ENCODE results near the gene CTBP2.
A peak's percentile ranks its signal among the peaks of the same experiment; 100 is the strongest.

The CTBP2 gene

GRCh38 chr10:124955243-124955642 is 205.1 kb downstream of the CTBP2 start:
- no peak for DNase-seq

- DNase-seq: no peak
Measured at GRCh38 chr10:124953421-124953820, 206.9 kb downstream of the CTBP2 start.

GRCh38 chr10:124952123-124952522 is 208.2 kb downstream of the CTBP2 start:
- DNase-seq: no peak

GRCh38 chr10:124949543-124949942 is 210.8 kb downstream of the CTBP2 start:
- DNase-seq: no peak

GRCh38 chr10:124946945-124947344 is 213.4 kb downstream of the CTBP2 start:
- DNase-seq: no peak

GRCh38 chr10:124944982-124945381 is 215.4 kb downstream of the CTBP2 start:
- no peak for DNase-seq

GRCh38 chr10:124943301-124944092 is 216.9 kb downstream of the CTBP2 start:
- DNase-seq: no peak

GRCh38 chr10:124942317-124943169 is 217.8 kb downstream of the CTBP2 start:
- no peak for DNase-seq

GRCh38 chr10:124941823-124942222 is 218.5 kb downstream of the CTBP2 start, which contains the start of gene ZRANB1:
ZRANB1 (plus strand) TSS chr10:124942123; CDS start chr10:124942494, 371 bp downstream.
- DNase-seq: no peak

- DNase-seq: no peak
Measured at GRCh38 chr10:124939290-124939689, 221.1 kb downstream of the CTBP2 start.

GRCh38 chr10:124936813-124937212 is 223.6 kb downstream of the CTBP2 start:
- DNase-seq: no peak

- peak in 1 of 2 donors; percentile 18 for DNase-seq
Measured at GRCh38 chr10:124935946-124936345, 224.4 kb downstream of the CTBP2 start.
